ENCODE data around the gene NCOR2.

Gene NCOR2

DNA sequence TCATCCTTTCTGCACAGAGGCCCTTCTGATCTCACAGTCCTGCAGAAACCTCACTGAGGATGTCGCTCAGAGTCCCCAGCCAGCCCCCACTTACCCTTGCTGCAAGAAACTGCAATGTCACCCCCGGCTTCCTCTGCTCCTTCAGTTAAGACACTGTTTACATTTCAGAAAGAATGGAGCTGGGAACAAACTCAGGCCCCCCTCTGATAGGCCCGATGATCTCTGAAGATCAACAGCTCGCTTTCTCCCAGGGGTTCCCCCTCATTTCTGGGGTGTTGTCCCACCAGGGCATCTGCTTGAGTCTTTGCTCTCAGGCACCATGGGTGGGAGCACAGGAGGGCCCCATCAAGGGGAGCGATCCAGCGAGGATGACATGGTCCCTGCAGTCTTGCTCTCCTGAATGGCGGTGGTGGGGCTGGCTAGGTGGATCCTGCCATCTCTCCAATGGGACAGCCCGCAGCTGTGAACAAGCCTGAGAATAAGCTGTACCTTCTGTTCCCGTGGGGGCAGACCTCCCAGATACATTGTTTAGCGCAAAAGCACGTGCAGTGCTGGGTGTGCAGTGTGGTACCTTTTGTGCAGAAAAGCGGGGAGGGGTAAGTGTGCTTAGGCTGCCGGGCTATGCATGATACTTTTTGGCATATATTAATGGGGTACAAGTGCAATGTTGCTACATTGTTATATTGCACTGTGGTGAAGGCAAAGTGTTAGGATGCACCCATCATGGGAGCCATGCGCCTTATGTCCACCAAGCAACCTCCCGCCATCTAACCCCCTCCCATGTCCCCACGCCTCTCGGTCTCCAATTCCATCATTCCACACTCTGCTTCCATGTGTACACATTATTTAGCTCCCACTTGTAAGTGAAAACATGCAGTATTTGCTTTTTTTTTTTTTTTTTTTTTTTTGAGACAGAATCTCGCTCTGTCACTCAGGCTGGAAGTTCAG lies 6.7 kb upstream of the NCOR2 start:
- no peak for DNase-seq

DNA sequence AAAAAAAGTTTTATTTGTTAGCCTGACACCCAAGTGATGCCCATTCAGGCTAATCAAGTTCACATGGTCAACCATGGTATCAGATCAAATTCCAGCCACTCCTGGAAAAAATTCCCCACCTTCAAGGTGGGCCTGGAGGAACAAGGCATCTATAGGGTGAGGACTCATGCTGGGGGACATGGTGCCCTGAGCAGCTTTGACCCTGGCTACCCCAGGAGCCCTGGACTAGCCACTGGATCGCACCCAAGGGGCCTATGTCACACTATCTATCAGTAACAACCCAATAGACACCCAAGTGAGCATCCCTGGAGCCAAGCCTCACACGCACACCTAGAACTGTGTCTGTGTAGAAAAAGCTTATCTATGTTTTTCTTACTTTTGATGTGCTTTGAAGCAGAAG lies 4.1 kb upstream of the NCOR2 start:
- DNase-seq, result no peak

DNA sequence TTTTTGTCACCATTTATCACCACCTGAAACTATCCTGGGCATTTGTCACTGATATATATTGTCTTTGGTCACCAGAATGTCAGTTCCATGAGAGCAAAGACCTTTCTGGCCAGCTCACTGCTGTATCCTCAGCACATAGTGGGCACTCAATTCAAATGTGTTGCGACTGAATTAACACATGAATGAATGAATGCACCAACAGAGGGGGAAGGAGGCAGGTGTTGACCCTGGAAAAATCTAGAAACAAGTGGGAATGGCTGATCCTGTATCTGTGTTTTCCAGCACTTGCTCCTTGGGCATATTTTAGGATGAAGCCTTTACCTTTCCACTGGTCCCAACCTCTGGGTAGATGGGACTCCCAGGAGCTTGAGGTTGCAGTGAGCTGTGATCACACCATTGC lies 3.4 kb upstream of the NCOR2 start:
- no peak for DNase-seq

DNA sequence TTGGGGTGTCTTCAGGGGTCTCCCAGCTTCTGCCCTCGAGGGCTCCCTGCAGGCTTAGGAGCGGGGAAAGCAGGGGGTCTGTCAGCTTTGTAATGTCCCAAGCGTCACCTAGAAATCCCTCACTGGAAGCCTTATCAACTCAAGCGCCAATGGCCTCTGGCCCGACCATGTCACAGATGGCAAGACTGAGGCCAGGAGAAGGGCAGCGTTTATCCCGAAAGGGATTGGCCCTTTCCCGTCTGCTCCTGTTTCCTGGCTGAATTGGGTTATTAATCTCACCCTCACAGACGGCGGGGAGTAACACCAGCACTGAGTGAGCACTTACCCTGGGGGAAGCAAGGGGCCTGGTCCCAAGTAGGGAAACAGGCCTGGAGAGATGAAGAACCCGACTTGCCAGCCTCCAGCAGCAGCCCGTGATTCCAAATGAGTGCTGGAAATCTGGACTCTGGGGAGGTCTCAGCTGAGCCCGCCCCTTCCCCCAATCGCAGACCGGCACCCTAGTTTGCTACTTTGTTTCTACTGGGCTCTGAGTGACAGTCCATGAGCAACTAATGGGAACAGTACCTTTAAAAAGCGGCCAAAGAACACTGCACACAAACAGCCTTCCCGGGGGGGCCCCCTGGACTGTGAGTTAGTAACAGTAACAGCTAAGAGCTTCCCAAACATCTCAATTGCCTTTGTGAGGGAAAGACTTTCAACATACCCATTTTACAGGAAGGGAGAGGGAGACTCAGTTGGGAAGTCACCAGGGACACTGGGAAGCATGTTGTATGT lies 2.1 kb upstream of the NCOR2 start:
- no peak for DNase-seq

DNA sequence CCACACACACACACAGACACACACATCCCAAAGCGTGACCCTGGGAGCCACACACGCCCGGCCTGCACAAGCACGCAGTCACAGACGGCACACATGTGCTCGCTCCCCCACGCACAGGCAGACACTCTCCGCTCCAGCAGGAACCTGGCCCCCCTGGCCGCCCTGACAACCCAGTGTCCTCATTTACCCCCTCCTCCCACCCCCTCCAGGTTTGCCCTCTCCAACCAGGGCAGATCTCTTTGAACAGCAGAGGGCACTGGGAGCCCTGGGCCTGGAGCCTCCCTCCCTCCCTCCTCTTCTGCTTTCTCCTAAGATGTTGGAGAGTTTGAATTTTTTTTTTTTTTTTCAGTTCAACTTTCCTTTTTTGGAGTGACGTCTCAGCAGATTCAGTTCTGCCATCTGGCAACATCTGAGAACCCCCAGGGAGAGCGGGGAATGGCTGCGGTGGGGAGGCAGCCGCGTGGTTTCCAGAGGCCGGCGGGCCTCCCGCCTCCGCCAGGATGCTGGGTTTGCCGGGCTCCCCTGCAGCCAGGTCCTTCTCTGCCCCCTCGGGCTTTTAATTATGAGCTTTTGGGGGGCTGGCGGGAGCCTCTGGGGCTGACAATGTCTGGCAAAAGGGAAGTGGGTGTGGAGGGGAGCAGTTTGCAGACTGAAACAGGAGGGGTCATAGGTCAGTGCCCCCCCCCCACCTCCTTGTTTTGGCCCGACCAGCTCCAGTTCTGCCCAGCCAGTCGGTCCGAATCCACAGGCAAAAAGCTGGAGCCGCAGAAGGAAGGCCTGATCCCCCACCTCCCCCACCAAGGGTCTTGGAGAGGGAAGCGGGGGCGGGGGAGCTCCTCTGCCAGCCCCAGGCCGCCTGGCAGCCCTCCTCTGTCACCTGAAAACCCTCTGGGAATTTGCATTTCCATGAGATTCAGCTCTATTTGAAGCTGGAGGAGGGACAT lies 1.3 kb upstream of the NCOR2 start:
- peak; percentile 52 for DNase-seq

DNA sequence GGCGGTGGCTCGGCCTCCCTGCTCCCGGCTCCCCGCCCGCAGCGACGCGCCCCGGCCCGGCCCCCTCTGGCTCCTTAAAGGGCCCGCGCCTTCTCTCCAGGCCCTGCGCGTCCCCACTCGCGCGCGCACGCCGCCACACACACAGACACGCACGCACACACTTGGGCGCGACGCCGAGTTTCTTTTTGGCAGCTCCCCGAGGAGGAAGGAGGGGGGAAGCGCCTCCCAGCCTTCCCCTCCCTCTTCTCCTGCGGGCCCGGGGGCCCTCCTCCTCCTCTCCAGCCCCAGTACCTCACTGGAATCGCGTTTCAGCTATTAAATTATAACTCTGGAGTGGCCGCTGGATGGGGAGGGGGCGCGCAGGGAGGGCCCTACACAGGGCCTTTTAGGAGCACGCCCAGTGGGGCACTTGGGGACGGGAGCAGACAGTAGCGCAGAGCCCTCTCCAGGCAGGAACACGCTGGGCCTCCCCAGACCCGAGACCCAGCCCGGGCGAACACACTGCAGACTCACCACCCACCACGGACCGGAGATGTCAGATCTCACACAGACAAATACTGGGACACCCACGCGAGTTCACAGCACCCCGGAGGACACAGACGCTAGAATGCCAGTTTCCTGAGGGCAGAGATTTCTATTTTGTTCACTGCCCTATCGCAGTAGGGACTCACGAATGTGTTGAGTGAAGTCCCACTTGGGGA lies 411 bp upstream of the NCOR2 start:
- peak; percentile 51 for DNase-seq

DNA sequence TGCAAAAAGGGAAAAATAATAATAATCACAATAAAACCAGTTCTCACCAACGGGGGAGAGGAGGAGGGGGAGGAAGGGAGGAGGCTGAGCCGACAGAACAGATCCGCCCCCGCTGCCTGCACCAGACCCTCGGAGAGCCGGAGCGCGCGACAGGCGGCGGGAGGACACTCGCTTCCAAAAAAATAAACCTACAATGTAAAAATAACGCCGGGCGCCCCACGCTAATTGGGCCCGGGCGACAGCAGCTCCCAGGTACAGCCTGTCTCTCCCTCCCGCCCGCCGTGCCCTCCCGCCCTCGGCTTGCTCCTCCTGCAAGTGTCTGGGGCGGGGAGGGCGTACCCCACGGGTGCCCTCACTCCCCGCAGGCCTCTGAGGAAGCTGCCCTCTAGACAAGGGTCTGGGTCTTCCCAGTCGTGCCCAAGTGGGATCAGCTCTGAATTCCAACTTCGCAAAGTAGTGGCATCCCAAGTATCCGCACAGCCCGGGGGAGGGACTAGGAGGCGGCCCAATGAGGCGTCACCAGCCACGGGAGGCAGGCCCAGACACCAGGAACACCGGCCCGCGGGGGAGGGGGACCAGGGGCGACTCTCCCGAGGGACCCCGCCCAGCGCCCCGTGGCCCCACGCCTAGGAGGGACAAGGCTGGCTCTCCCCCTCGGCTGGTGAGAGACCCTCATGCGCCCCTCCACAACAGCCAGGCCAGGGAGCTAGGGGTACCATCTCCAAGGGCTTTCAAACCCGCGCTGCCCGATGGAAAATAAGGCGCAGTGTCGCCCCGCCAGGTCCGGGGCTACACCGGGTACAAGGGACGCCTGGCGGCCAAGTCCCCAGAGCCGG lies 1.0 kb downstream of the NCOR2 start:
- DNase-seq, result peak; percentile 60

DNA sequence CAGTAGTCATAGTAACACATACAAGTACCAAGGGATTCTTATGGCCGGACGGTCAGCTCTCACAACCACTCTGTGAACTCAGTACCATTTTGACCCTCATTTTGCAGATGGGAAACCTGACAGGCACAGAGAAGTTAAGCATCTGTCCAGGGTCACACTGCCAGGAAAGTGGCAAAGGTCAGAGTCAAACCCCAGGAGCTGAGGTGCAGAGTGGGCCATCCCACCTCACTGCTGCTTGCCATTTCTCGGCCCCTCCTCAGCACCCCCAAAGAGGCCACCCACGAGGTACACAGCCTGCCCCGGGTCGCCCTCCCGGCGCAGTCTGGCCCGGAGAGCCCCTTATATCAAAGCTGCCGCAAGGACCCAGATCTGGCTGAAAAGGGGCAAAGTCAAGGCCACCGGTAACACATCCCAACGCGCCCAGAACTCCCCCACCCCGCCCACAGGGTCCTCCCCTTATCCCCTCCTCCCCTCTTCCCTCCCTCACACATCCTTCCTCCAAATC lies 1.7 kb downstream of the NCOR2 start:
- DNase-seq, result no peak

DNA sequence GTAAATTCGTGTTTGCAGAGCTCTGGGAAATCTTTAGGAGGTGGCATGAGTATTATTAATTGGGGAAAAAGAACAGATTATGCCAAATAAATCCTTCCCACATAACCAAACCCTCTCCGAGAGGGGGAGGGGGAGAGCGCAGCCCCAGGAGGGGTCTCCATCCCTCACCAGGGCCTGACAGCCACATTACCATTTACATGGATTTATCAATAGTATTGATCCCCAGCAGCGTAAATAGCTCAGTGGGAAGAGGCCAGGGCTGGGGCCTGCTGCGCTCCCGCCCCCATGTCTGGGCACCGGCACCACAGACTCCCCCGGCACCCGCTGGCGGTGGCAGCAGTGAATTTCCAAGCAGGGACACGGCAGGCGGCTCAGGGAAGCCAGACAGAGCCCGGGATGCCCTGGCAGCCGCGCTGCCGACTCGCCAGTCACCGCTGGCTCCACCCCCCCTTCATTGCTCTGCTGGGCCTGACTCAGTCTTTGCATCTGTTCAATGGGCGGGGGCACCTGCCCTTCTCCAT lies 2.4 kb downstream of the NCOR2 start:
- DNase-seq, result peak; percentile 20

DNA sequence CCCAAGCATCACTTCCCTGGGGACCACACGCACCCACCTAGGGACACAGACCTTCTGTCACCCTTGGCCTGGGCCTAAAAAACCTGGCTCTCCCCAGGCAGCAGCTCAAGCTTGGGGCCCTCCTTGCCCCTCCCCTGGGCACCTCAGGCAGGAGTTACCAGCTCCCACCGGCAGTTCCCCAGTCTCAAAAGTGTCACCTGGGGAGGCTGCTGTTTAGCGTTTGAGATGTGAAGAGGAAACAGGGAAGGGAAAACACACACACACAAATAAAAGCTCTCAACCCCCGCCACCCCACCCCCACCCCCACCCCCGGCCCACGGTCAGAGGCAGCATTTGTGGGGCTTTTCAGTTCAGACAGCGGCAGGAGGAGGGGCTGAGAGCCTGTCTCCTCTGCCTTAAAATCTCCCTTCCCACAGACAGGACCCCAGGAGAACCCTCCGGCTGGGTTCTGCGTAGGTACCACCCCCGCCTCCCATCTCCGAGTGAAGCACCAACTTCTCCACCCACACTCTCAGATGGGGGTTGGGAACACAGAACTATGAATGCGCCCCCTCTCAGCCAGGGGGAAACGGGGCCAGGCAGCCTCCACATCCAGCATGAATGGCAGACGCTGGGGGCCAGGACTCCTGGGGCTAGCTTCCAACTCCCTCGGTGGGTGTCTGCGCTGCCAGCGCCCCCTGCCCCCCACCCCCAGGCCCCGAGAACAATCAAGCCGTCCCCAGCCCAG lies 3.0 kb downstream of the NCOR2 start:
- no peak for DNase-seq

DNA sequence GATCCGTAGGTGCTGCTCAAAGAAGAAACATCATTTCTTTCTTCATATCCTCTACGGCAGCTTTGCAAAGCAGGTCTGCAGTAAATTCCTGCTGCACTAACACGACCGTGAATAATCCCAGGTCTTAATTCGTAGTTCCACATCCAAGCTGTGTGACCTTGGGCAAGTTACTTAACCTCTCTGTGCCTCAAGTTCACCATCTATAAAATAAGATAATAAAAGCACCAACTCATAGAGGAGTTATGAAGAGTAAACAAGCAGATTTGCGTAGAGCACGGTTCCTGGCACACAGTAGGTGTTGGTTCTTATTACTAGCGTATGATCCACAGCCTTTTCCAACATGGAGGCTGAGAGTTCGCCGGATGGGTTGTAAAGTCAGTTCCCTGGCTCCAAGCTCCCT lies 3.6 kb downstream of the NCOR2 start:
- DNase-seq, result no peak

DNA sequence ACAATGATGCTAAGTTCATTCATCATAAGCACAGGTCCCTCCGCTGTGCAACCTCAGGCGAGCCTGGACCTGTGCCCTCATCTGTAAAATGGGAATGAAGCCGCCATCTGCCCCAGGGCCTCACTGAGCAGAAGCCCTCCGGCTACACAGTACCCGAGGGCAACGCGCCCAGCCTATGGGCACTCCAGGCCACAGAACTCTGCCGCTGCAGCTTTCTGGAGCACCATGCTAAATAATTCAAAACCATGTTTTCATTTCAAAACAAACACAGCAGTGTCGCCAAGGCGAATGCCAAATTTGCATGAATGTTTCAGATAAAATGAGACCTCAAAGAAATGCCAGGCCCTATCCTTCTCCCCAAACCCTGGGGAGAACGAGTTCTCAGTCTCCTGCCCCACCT lies 4.0 kb downstream of the NCOR2 start:
- DNase-seq, result no peak

DNA sequence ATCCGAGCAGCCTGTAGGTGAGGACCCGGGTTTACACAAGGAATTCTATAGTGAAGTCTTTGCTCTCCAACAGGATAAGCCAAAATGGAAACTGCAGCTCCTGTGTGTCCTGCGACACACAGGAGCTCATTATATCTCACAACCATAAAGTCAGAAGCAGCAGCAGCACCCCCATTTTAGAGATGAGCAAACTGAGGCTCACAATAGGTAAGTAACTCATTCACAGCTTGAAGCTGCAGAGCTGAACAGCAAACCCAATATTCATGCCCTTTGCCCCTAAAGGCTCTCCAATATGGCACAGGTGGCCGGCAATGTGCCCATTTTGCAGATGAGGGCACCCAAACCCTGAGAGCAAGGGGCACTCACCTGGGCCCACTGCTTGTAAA lies 4.6 kb downstream of the NCOR2 start:
- DNase-seq, result no peak

DNA sequence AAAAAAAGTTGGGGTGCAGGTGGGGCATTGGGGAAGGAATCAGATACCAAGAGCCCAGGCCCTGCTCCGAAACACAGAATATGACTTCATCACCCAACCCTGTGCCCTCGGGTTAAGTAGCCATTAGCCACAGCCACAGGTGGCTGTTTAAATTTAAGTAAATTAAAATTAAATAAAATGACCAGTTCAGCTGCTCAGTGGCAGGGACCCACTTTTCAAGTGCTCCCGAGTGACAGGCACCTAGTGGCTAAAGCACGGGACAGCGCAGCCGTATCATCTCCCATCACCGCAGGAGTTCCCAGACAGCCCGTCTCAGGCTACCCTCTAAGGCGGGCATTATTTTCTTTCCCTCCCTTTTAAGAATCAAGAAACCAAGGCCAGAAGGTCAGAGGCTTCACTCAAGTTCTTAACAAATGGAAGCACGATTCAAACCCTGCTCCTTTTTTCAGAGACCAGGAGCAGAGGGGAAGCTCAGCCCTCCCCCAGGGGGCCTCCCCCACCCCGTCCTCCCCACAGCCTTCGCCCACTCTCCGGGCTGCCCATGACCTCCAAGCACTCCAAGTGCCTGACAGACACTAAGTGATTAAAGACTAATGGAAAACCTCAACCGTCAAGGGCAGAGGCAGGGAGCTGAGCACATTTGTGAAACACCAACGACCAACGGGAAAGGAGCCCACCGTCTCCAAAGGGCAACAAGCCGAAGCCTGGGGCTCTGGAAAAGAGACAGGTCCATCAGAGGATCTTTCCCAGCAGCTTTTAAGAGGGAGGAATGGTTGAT lies 5.2 kb downstream of the NCOR2 start:
- no peak for DNase-seq

DNA sequence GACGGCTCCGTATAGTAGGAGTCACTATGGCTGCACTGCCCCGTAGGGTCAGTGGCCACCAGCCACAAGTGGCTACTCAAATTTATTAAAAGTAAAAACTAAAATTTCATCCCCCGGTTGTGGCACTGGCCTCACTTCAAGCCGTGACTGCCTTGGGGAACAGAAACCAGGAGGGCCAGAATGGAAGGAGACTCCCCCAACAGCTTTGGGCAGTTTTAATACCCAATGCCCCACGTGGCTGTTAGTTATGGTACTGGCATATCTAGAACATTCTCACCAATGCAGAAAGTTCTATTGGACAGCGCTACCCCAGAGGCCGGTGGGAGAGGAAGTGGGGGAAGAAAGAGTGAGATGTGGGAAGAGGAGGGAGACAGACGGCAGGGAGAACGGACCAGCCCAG lies 6.2 kb downstream of the NCOR2 start:
- DNase-seq, result no peak

DNA sequence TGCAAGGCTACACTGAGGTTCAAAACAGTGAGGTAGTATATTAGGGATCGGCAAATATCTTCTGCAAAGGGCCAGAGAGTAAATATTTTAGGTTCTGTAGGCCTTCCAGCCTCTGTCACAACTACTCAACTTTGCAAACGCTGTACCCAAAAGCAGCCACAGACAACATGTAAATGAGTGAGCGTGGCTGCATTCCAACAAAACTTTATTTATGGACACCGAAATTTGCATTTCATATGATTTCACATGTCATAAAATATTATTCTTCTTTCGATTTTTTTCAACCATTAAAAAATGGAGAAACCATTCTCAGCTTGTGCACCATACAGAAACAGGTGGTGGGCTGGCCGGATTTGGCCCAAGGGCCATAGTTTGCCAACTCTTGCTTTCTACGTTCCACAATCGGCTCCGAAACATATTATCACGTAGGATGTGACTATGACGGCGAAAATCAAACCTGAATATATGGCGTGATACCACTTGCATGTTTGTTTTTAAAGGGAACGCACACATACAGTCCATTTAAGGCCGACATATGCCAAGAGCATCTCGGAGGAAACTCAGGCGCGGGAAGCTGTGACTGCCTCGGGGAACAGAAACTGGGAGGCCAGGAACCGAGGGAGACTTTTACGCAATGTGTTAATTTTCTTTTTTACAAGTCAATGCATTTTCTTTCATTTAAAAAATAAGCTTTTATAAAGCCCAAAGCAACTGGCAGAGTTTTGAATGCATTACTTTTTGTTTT lies 7.1 kb downstream of the NCOR2 start:
- DNase-seq, result no peak

DNA sequence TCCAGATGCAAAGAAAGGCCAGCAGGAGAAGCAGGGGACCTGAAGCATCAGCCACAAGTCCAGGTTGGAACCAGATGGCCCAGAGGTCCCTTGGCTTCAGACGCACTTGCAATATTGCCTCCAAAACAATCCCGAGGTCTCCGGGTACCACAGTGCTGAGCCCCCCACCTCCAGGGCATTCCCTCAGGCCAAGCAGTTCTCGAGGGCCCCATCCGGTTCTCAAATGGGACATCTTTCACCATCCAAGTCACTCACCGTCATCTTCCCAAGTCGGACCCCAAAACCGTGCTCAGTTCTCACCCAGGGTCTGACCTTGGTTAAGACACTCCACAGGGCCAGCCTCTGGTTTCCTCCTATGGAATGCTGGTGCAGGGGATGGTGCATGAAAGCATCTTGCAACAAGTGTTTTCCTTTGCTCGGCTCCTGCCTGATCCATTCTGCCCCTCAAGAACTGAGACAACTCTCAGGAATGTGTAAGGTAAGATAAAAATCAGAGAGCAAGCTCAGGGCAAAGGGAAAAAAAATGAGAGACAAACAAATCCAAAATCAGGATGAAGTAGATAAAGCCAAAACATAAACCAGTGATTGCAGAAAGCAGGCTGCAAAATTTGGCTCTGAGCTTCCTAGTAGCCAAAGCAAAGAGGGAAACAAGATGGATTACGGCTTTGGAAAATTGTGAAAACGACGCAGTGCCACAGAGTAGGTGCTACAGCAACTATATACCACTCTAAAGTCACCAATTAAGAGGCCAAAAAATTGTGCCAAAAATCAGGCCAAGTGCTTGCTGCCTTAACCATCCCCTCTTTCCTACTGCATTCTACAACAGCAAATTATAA lies 8.0 kb downstream of the NCOR2 start:
- DNase-seq, result no peak

DNA sequence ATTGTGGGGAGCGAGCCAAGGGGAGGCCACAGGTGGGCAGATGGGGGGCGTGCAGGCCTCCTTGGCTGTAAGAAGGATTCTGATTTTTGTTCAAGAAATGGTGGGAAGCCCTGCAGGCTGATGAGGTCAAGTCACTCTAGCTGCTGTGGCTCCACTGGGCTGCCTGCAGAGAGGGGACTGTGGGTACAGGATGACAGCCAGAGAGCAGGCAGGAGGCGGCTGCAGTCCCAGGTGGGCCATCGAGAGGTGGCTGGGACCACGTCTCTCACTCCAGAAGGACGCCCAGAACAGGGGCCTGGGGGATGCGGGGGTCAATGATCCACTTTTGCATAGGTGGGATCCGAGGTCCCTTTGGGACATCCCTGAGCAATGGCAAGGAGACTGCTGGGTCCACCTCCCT lies 9.1 kb downstream of the NCOR2 start:
- DNase-seq, result no peak

All from kidney glomerular epithelial cell (primary cell).